GM12878 (cell line): ENCODE measurements around the gene F7.

Experiments
- EP300 ChIP-seq, 2 experiments: fragments of 150-350 bp in 1 of 2; IDR thresholded peaks; 2 replicates each; pipeline ENCODE4 v1.6.1; 2011 to 2012; ENCODE audit warnings: low read depth in 2 of 2, low read length in 2 of 2, borderline replicate concordance in 1 of 2, improper control_type of control experiment in 1 of 2, inconsistent platforms in 1 of 2; ENCODE audit not compliant: control insufficient read depth in 1 of 2
- FOS ChIP-seq: IDR thresholded peaks from 3 replicates; pipeline ENCODE4 v1.6.1; 2011; ENCODE audit warnings: borderline replicate concordance; ENCODE audit not compliant: insufficient read length; ENCODE audit errors: extremely low read depth
- NRF1 ChIP-seq: conservative IDR thresholded peaks from 2 replicates; pipeline ENCODE4 v1.6.1; 2011; ENCODE audit warnings: mild to moderate bottlenecking, low read depth, low read length, improper control_type of control experiment
- POLR2A ChIP-seq: IDR thresholded peaks from 2 replicates; pipeline ENCODE4 v1.6.1; 2011; ENCODE audit warnings: low read depth, mild to moderate bottlenecking, low read length
- POLR2AphosphoS5 ChIP-seq: IDR thresholded peaks from 2 replicates; pipeline ENCODE4 v1.6.1; 2011; ENCODE audit warnings: mild to moderate bottlenecking, low read length, inconsistent platforms
- SMC3 ChIP-seq: IDR thresholded peaks from 2 replicates; pipeline ENCODE4 v1.6.1; 2011; ENCODE audit warnings: low read length, improper control_type of control experiment, borderline replicate concordance
- TF ChIP-seq, protein P1 (sequence below), 3 experiments: IDR thresholded peaks in 2 of 3; conservative IDR thresholded peaks in 1 of 3; 2 replicates each; pipeline ENCODE4 v1.5.1; 2011; ENCODE audit warnings: low read depth in 3 of 3, low read length in 3 of 3, mild to moderate bottlenecking in 3 of 3, control low read depth in 2 of 3, moderate library complexity in 2 of 3, inconsistent platforms in 1 of 3, mixed read lengths in 1 of 3; ENCODE audit not compliant: control insufficient read depth in 2 of 3, insufficient read depth in 1 of 3; ENCODE audit errors: extremely low read depth in 1 of 3

- TF ChIP-seq EP300 (IDR thresholded peaks at IDR 0.05; ENCODE audit: borderline replicate concordance in 1 of 2, control insufficient read depth in 1 of 2, low read depth in 2 of 2, low read length in 2 of 2) (no peak), FOS (no peak), NRF1 (no peak), POLR2A (no peak), SMC3 (no peak), POLR2AphosphoS5 (no peak)
- TF ChIP-seq, protein P1, sequence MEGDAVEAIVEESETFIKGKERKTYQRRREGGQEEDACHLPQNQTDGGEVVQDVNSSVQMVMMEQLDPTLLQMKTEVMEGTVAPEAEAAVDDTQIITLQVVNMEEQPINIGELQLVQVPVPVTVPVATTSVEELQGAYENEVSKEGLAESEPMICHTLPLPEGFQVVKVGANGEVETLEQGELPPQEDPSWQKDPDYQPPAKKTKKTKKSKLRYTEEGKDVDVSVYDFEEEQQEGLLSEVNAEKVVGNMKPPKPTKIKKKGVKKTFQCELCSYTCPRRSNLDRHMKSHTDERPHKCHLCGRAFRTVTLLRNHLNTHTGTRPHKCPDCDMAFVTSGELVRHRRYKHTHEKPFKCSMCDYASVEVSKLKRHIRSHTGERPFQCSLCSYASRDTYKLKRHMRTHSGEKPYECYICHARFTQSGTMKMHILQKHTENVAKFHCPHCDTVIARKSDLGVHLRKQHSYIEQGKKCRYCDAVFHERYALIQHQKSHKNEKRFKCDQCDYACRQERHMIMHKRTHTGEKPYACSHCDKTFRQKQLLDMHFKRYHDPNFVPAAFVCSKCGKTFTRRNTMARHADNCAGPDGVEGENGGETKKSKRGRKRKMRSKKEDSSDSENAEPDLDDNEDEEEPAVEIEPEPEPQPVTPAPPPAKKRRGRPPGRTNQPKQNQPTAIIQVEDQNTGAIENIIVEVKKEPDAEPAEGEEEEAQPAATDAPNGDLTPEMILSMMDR (IDR thresholded peaks at IDR 0.05 in 2 of 3, conservative IDR thresholded peaks at IDR 0.05 in 1 of 3; ENCODE audit: control insufficient read depth in 2 of 3, extremely low read depth in 1 of 3, insufficient read depth in 1 of 3, low read depth in 3 of 3, low read length in 3 of 3): no peak
These were observed 39.9 kb downstream of the F7 start for GRCh38 chr13:113145496-113145895.
